Stimulated activated CD8-positive, alpha-beta memory T cell treated with anti-CD3 and anti-CD28 coated beads, Interleukin-4, amount 100 ng/mL, for 4 hours (primary cell): ENCODE results near the gene IMMP2L.
"Not testable (repeated sequence)": the region's sequence is repeated elsewhere in the genome, so short reads cannot be mapped to it uniquely, and the experiment has no call there.

Experiments
- DNase-seq, 2 donors: peaks; one replicate each; pipeline ENCODE4 v3.0.0-alpha.2; 2020; ENCODE audit warnings: low read depth in 2 of 2, low spot score in 1 of 2

Gene IMMP2L

DNA sequence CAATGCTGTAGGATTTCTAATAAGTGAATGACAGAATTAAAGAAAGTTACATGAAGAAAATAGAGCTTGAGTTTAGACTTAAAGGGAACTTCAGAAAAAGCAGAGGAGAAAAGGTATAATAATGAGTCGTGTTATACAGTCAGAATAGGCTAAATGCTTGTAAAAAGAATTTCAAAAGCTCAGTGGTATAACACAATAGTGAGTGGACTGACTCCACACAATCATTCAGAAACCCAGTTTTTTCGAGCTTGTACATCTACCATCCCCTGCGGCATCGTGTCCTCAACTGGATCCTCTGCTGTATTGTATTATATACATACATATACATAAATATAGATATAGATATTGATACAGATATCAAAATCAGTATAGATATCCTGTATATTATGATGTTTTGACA, 52.2 kb downstream of the IMMP2L start:
- DNase-seq: no peak

DNA sequence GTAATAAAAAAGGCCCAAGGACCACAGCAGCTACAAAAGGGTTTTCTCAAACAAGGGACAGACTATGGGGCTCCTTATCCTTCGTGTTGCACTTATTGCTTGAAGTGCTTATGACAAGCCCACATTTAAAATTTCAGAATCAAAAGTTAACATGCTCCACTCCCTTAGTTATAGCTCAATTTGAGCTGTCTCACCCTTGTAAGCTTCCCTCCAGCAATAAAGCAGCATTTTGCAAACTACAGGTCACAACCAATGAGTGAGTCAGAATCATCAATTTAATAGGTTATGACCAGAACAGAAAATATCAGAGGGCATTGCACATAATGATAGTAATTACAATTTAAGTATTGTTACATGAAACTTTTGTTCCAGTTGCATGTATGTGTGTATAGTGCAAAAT, 53.0 kb downstream of the IMMP2L start:
- DNase-seq: no peak

DNA sequence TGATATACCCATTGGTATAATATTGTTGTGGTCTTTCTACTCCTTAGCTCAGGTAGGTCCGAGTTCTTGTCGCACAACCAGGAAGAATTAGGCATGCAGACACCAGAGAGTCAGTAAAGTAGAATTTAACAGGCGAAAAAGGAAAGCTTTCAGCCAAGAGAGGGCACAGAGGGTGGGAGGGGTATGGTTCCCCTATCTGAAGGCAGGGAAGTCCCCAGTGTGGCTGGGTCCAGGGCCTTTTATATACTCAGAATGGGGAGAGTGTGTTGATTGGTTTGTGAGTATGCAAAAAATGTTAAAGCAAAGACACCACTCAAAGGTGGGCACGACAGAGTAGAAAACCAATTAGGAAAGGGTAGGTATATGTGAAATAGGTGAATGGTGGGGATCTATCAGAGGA, 53.9 kb downstream of the IMMP2L start:
- DNase-seq: no peak

DNA sequence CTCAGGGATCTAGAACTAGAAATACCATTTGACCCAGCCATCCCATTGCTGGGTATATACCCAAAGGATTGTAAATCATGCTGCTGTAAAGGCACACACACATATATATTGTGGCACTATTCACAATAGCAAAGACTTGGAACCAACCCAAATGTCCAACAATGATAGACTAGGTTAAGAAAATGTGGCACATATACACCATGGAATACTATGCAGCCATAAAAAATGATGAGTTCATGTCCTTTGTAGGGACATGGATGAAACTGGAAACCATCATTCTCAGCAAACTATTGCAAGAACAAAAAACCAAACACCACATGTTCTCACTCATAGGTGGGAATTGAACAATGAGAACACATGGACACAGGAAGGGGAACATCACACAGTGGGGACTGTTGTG, 56.9 kb downstream of the IMMP2L start:
- not testable (repeated sequence) for DNase-seq

DNA sequence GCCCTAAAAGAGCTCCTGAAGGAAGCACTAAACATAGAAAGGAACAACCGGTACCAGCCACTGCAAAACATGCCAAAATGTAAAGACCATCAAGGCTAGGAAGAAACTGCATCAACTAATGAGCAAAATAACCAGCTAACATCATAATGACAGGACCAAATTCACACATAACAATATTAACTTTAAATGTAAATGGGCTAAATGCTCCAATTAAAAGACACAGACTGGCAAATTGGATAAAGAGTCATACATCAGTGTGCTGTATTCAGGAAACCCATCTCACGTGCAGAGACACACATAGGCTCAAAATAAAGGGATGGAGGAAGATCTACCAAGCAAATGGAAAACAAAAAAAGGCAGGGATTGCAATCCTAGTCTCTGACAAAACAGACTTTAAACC, 60.5 kb downstream of the IMMP2L start:
- not testable (repeated sequence) for DNase-seq

DNA sequence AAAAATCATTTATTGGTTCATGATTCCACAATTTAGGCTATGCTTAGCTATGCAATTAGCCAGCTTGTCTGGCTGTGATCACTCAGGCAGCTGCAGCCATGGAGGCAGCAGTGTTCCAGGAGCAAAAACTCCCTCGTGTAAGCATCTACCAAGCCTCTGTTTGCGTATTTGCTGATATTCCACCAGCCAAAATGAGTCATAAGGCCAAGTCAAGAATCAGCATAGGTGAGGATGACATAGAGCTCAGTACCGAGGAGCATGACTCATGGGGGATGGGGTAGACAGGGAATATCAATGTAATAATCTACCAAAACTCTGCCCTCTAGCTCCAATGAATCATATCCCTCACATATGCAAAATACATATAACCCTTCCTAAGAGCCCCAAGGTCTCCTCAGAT, 63.3 kb downstream of the IMMP2L start:
- DNase-seq: no peak

DNA sequence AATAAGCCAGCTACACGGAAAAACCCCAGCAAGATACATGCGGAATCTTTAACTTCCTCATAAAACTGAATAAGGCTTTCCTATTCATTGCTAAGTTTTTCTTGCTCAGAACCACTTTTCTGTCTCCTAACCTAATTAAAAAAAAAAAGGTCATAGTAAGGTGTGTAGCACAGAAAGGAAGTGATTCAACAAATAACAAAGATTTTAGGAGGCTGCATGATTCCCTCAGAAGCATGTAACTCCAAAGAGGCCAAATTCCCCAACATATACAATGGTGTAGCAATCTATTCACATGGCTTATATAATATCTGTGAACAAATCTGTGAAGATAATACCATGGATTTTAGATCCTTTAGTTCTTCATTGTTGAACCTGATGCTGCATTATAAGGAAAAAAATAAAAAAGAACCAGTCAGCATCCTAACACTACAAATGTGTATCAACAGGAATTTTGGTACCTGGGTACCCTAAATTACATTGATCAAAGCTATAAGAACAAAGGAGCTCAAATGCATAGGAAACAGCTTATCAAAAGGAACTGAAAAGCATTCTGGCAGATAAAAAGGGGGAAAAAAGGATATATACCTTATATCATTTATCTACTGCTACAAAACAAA, 63.8 kb downstream of the IMMP2L start:
- DNase-seq: no peak

DNA sequence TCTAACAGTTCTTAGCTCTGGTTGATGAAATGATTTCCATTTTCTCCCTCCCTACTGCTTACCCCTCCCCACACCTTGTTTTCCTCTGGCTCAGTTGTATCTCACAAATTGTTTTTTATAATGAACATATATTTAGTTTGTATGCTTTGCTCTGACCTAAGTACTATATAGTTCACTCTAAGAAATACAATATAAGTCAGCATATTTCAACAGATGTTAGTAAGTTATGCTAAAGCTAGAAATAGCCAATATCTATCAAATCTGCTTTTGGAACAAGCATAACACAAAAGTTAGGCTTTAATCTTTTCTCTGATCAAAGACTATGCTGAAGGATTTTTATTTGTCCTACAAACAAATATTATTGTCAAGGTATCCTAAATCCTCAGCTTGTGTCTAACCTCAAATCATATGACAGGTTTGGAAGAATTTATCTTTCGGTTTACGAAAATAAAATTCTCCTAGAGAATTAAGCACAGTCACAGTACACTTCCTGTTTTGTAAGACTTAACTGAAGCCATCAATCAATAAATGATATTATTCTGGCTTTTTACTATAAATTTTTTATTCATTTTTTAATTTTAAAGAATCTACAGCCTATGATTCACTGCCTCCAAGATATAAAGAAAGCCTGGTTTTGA, 67.0 kb downstream of the IMMP2L start:
- no peak for DNase-seq

DNA sequence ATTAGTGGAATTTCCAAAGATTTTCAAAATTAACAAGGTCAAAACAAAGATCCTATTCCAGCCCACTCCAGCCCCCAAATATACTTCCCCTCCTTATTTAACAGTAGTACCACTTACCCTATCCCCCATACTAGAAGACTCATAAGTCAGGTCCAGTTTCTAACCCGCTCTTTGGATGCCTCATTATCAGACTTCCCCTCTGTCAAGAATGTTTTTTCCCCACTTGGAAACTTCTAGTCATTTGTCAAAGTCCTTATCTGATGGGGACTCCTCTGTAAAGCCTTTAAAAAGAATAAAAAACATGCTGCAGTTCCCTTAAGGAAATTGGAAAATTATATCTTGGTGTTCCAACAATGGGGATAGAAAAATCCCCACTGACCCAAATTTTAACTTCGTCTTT, 70.1 kb downstream of the IMMP2L start:
- no peak for DNase-seq

DNA sequence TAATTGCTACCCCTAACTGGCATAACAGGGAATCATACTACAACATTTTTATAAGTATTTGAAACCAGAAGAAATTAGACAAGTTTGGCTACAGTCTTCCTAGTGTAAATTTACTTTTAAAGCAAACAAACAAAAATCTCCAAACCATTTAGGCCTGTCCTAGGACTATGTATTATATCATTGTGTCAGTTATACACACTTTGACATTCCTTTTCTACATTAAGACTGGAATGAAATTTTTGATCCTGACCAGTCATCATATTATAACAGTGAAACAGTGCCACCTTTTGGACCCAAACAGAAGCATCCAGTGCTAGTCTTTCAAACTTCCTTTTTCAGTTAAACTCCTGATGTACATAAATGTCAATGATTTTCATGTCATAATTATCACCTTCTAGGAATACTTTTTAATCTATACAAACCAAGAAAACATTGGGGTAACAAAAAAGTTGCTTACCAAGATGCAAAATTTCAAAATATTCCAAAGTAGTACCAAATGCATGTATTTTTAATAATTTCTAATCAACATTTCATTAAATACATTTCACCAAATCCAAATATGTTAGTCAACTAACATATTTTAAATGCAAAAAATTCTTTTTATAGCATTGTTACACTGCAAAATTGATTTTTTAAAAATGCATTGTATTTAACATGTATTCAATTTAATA, 75.7 kb downstream of the IMMP2L start:
- DNase-seq: no peak

DNA sequence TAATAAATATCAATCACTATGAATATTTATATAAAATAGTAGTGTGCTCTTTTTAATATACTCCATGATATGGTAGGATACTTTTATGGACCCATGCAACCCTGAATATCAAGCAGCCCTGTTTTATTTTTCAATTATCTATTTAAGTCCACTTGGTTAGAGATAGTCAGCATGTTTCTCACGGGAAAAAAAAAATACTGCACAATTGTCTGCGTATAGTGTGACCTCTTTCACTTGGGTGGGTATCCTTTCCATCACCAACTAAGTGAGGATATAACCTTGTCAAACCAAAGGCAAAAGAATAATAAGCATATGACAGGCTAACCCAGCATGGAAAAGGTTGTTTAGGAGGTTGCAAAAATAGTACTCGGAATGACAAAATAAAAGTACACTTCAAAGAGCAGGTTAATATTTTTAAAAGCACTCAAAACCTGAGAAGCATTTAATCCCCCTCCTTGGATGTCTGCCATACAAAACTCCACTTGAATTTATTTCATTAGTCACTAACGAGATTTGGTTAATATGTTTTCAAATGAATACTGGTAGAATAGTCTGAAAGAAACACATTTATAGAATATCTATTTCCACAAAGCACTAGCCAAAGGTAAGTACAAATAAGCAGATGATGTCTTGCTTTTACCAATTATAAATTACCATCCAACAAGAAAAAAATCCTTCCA, 76.5 kb downstream of the IMMP2L start:
- DNase-seq: no peak

DNA sequence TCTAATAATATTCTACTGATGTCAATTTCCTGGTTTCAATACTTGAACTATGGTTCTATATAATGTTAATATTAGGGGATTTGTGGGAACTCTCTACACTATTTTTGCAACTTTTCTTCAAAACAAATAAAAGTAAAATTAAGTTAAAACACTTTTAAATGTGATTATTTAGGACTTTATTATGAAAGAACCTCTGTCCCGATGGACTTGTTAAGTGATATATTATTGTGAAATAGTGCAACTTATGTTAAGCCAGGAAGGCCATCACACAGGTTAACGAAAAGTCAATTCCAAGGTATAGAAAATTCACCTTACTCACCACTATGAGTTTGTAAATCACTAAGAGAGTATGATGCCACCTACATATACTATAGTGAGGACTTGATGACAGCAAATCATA, 79.2 kb downstream of the IMMP2L start:
- no peak for DNase-seq

DNA sequence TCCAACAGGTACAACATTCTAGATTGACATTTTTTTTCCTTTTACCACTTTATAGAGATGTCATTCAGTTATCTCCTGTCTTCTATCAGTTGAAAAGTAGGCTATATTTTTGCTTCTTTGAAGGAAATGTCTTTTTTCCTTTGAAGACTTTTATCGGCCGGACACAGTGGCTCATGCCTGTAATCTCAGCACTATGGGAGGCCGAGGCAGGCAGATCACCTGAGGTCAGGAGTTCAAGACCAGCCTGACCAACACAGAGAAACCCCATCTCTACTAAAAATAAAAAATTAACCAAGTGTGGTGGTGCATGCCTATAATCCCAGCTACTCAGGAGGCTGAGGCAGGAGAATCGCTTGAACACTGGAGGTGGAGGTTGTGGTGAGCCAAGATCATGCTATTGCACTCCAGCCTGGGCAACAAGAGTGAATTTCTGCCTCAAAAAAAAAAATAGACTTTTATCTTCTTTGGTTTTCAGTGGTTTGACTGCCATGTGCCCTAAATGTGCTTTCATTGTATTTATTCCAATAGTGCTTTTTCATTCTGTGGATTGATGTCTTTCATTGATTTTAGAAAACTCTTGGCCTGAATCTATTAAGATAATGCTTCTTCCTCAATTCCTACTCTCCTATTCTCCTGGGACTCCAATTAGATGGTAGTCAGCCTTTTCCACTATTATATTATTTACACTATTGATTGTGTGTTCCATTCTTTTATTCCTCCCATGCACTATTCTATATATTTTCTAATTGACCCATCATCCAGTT, 84.6 kb downstream of the IMMP2L start:
- DNase-seq: no peak

DNA sequence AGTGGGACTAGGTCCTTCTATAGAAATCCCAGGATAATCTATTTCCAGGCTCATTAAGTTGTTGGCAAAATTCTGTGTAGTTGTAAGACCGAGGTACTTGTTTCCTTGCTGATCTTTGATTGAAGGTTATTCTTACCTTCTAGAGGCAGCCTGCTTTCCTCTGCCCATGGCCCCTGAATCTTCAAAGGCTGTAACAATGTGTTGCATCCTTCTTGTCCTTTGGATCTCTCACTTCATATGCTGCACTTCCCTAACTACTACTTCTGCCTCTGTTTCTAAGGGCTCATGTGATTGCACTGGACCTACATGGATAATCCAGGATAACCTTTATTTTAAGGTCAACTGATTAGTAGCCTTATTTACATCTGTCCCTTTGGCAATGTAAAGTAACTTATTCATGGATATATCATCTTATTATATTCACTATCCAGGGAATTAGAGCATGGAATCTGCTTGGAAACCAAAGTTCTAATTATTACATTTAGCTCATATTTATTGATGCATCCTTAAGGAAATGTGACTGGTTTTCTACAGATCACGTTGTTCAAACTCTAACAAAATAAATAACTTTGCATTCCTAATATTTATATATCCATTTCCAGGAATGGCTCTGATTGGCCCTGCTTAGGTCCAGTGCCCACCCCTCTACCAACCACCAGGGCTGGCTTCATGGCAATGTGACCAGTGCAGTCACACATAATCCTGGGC, 85.6 kb downstream of the IMMP2L start:
- DNase-seq: no peak

DNA sequence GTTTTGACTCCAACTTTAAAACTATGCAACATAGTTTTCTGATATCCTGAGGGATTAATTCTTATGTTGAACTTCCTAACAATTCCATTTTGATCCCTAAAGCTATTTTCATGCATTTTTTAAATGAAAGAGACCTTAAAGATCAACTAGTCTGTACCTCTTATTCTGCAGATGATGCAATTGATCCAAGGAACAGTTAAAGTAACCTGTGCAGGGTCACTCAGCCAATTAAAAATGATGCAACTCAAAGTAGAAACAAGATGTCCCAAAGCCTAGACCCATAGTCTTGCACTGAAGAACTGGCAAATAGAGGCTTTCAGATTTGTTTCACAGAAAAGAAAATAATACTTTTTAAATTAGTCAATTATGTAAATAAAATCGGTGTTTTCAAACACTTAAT, 86.3 kb downstream of the IMMP2L start:
- DNase-seq: no peak

DNA sequence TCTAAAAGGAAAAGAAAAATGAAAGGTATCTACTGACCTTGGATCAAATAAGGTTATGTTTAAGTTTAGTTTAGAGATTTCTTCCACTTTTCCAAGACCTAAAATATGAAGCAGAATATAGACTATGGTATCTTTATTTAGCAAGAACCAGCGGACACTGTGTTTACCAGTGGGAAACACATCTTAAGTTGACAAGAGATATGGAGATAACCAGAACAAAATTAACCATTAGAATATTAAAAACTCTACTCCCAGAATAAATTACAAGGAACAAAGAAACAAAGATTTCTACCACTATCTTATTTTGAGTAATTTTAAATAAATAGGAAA, 86.9 kb downstream of the IMMP2L start:
- no peak for DNase-seq

DNA sequence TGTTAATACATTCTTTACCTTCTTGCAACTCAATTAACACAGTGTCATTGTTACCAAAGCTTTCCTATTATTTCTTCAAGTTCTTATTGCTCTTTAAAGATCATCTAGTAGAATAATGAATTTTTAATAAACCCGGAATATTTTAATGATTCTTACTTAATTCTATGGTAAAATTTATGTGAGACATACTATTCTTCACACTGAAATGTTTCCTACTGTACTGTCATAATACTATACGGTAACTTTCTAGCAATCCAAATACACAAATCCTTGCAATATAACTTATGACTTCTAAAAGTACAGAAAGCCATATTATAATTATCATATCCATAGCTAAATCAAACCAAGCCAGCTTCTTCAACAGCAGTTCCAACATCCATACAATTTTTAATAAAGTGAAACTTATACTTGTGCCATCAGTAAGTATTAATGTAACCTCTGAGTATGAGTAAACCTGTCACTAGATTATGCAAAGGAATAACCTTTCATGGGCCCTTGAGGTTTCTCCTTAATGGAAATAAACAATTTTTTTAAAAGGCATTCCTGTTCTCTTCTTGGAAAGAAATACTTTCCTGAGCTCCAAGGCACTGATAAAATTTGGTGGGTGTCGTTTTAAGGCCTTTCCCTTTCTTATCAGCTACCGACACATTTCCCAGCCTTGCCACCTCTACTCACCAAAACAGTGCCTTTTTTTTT, 87.4 kb downstream of the IMMP2L start:
- DNase-seq: no peak

DNA sequence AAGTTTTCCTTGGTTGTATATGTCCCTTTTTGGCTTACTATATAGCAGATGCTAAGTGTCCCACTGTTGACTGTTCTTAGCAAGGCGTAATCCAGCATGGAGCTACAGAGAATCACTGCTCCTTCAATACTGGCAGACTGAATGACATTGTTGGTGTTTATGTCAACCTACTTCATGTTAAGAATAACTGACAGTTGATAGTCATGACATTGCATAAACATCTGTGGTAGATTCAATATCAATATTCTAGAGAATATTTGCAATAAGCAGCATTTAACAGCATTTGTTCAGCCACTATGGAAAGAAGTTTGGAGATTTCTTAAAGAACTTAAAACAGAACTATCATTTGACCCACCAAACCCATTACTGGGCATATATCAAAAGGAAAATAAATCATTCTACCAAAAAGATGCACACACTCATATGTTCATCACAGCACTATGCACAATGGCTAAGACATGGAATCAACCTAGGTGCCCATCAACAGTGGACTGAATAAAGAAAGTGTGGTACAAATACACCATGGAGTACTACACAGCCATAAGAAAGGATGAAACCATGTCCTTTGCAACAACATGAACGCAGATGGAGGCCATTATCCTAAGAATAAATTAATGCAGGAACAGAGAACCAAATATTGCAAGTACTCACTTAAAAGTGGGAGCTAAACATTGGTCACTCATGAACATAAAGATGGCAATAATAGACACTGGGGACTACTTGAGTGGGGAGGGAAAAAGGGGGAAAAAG, 88.7 kb downstream of the IMMP2L start:
- no peak for DNase-seq

DNA sequence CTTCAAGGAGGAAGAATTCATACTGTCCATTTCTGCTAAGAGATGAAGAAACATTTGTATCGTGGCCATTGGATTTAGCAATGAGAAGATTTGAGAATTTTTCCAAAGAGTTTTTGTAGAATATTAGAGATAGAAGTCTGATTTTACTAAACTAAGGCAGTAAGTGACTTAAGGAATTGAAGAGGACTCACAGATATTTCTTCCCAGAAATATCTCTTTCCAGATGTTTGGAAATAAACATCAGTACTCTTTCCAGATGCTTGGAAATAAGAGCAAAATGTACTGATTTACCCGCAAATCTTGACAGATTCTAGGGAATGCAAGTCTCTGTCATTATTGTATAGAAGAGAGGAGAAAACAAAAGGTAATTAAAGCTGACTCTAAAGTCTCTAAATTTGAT, 91.3 kb downstream of the IMMP2L start:
- no peak for DNase-seq

DNA sequence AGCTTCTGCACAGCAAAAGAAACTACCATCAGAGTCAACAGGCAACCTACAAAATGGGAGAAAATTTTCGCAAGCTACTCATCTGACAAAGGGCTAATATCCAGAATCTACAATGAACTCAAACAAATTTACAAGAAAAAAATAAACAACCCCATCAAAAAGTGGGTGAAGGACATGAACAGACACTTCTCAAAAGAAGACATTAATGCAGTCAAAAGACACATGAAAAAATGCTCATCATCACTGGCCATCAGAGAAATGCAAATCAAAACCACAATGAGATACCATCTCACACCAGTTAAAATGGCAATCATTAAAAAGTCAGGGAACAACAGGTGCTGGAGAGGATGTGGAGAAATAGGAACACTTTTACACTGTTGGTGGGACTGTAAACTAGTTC, 92.4 kb downstream of the IMMP2L start:
- not testable (repeated sequence) for DNase-seq
